ENCODE results near the gene CBFA2T2.
"Not testable (repeated sequence)": the region's sequence is repeated elsewhere in the genome, so short reads cannot be mapped to it uniquely, and the experiment has no call there.

GRCh38 chr20:33488661-33489494, 1.0 kb upstream of the CBFA2T2 start:
- not testable (repeated sequence) for TF ChIP-seq CTCF, EP300 (IDR thresholded peaks at IDR 0.05)

Data from upper lobe of left lung (tissue), 4 donors.